ENCODE results near the gene MGLL. TPM values are rescaled to one million over a fixed set of nuclear protein-coding genes. Genes with fewer than 3 reads are reported as not detected.

Gene MGLL
- total RNA-seq, 4 donors from 2014 or later, result 58.9 to 129 (median 96.3) TPM

GRCh38 chr3:127678315-127678599, 144.1 kb downstream of the MGLL start:
- no peak for TF ChIP-seq CTCF (IDR thresholded peaks at IDR 0.05)
- ATAC-seq (ENCODE audit: low FRiP score) (no peak), DNase-seq (ENCODE audit: low spot score) (peak; percentile 2)

GRCh38 chr3:127677541-127678314, 144.6 kb downstream of the MGLL start:
- TF ChIP-seq CTCF (IDR thresholded peaks at IDR 0.05), result no peak
- peak; percentile 16 for DNase-seq (ENCODE audit: low spot score)
- no peak for ATAC-seq (ENCODE audit: low FRiP score)

GRCh38 chr3:127676921-127677351, 145.4 kb downstream of the MGLL start:
- peak; percentile 21 for DNase-seq (ENCODE audit: low spot score)
- ATAC-seq (ENCODE audit: low FRiP score), result no peak
- TF ChIP-seq CTCF (IDR thresholded peaks at IDR 0.05), result no peak

GRCh38 chr3:127676456-127676855, 145.9 kb downstream of the MGLL start:
- ATAC-seq (ENCODE audit: low FRiP score), result no peak
- peak; percentile 3 for DNase-seq (ENCODE audit: low spot score)
- no peak for TF ChIP-seq CTCF (IDR thresholded peaks at IDR 0.05)

GRCh38 chr3:127675651-127676391, 146.5 kb downstream of the MGLL start:
- peak; percentile 14 for DNase-seq (ENCODE audit: low spot score)
- no peak for TF ChIP-seq CTCF (IDR thresholded peaks at IDR 0.05)
- no peak for ATAC-seq (ENCODE audit: low FRiP score)

- ATAC-seq (ENCODE audit: low FRiP score), result no peak
These were observed 147.5 kb downstream of the MGLL start for GRCh38 chr3:127674790-127675189.

More at GRCh38 chr3:127674790-127675189, 147.5 kb downstream of the MGLL start:
- no peak for TF ChIP-seq CTCF (IDR thresholded peaks at IDR 0.05)
- peak; percentile 12 for DNase-seq (ENCODE audit: low spot score)
